Left ventricle myocardium inferior (tissue), 1 donor: ENCODE data around the gene CST3. TPM values are rescaled to one million over a fixed set of nuclear protein-coding genes. Genes with fewer than 3 reads are reported as not detected.
"Not testable (repeated sequence)": the region's sequence is repeated elsewhere in the genome, so short reads cannot be mapped to it uniquely, and the experiment has no call there.

Experiments used
- DNase-seq: peaks from one replicate; pipeline ENCODE4 v3.0.0-alpha.2; 2020
- H3K27ac ChIP-seq: fragments of 200-600 bp; replicated peaks from 2 replicates; pipeline ENCODE4 v1.8.0; 2021
- H3K27me3 ChIP-seq: fragments of 200-600 bp; 2 replicates; pipeline ENCODE4 v1.8.0; 2021; ENCODE audit warnings: low read depth
- H3K36me3 ChIP-seq: fragments of 200-600 bp; 2 replicates; pipeline ENCODE4 v1.8.0; 2021
- H3K4me1 ChIP-seq: fragments of 200-600 bp; 2 replicates; pipeline ENCODE4 v1.8.0; 2021
- H3K4me3 ChIP-seq: fragments of 200-600 bp; 2 replicates; pipeline ENCODE4 v1.8.0; 2021; ENCODE audit warnings: mild to moderate bottlenecking, moderate library complexity
- H3K9me3 ChIP-seq: fragments of 200-600 bp; replicated peaks from 2 replicates; pipeline ENCODE4 v1.8.0; 2021
- intact Hi-C: fragments of 100-400 bp; cut with micrococcal nuclease; formaldehyde crosslinking; loops from one replicate; pipeline ENCODE4 v1.11.0; 2022
- long read RNA-seq: library from polyadenylated mRNA; unstranded; transcript quantifications from one replicate; pipeline ENCODE4 v2.0.0, GENCODE V29; 2021
- total RNA-seq: library from RNA; stranded (reverse); fragmentation: NEBNext Ultra II Directional; extraction: Animal tissue kit (Norgen Biotek cat#: 25700); gene quantifications from one replicate; pipeline ENCODE4 v1.2.1, GENCODE V29; 2021
- TF ChIP-seq, protein P1 (sequence below): fragments of 200-600 bp; IDR thresholded peaks from 2 replicates; pipeline ENCODE4 v1.8.0; 2021; ENCODE audit warnings: antibody characterized with exemption, mild to moderate bottlenecking, borderline replicate concordance
- donor health status: DM: no; HTN: yes; CAD: no; lungs with severe emphysema.

CST3 gene, protein sequence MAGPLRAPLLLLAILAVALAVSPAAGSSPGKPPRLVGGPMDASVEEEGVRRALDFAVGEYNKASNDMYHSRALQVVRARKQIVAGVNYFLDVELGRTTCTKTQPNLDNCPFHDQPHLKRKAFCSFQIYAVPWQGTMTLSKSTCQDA
- 576 TPM for total RNA-seq
- long read RNA-seq, transcript CST3-201 (3 exons, 873 nt) = major isoform, 383 of 396 reads
- long read RNA-seq, partial matches to known transcripts = 3 of 396 reads
- long read RNA-seq, other reads (novel, unspliced or antisense) = 10 of 396 reads

DNA sequence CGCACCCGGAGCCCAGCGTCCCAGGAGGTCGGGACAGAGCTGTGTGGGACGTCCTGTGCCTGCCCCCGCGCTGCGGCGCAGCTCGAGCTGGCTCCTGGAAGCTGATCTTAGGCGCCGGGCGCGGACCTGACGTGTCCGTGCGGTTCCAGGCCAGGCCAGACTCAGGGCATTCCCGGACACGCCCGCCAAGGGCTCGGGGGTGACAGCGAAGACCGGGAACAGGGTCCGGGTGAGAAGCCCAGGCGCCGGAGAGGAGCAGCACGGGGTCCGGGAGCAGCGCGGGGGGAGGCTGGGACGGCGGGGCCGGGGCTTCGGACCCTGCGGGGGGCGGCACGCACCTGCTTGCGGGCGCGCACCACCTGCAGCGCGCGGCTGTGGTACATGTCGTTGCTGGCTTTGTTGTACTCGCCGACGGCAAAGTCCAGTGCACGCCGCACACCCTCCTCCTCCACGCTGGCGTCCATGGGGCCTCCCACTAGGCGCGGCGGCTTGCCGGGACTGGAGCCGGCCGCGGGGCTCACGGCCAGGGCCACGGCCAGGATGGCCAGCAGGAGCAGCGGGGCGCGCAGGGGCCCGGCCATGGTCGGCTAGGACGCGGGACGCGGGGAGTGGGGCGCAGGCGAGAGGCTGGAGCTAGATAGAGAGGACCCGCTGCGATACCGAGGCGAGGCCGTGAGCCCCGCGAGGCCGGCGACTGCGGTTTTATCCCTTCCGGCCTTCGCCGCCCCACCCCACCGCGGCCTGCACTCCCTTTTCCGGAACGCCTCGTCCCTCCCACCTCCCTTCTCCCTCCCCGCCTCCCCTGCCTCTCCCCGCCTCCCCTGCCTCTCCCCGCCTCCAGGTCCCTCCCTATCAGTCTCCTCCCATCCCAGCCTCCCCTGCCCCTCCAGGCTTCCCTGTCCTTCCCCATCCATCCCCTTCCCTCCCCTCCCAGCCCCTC is at the start of gene CST3:
CST3 (minus strand) TSS at position 674 of the 940 bp plus-strand sequence; CDS start at position 581, 93 bp downstream.
- peaks cover 62% of the 10 kb centered on the region for H3K4me1 ChIP-seq
- H3K9me3 ChIP-seq = no peaks in the 10 kb centered on the region
- intact Hi-C loops = no loop called here
- H3K27me3 ChIP-seq = no peaks in the 10 kb centered on the region
- H3K4me3 ChIP-seq = peak within 1 kb of the TSS; percentile 84
- peak; percentile 95 for DNase-seq
- TF ChIP-seq, protein P1, sequence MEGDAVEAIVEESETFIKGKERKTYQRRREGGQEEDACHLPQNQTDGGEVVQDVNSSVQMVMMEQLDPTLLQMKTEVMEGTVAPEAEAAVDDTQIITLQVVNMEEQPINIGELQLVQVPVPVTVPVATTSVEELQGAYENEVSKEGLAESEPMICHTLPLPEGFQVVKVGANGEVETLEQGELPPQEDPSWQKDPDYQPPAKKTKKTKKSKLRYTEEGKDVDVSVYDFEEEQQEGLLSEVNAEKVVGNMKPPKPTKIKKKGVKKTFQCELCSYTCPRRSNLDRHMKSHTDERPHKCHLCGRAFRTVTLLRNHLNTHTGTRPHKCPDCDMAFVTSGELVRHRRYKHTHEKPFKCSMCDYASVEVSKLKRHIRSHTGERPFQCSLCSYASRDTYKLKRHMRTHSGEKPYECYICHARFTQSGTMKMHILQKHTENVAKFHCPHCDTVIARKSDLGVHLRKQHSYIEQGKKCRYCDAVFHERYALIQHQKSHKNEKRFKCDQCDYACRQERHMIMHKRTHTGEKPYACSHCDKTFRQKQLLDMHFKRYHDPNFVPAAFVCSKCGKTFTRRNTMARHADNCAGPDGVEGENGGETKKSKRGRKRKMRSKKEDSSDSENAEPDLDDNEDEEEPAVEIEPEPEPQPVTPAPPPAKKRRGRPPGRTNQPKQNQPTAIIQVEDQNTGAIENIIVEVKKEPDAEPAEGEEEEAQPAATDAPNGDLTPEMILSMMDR = peak; percentile 14
- peak within 1 kb of the TSS; percentile 98 for H3K27ac ChIP-seq
- peaks cover 25% of the 10 kb centered on the region for H3K36me3 ChIP-seq

DNA sequence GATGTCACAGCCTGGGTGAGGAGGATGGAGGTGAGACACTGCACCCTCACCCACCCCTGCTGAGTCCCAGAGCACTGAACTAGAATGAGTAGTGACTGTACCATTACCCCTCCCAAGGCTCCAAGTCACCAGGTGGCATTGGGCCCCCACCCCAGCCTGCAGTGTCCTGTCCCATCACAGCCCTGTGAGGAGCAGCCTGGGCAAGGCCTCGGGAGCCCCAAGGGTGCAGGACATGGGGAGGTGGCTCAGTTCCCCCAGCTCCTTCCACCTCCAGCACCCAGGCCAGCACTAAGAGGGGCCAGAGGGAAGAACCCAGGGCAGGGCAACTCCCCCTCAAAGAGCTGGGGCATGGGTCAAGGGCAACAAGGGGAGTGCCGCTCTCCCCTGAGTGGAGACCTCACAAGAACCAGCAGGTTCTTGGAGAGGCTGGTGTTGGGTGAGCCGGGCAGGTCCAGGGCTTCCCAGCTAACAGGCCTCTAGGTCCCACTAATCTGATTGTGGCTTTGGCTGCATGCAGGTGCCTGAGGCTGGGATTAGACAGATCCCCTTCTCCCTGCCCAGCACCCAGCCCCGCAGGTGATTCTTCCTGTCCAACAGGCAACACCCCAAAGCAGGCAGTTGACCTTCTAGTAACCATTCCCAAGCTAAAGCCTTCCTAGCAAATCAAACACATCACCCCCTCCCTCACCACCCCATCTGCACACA is 48.4 kb upstream of the CST3 start:
- Histone ChIP-seq H3K9me3 (no peaks in the 10 kb centered on the region), H3K4me3 (no peak overlapping the region), H3K27me3 (no peaks in the 10 kb centered on the region), H3K4me1 (no peaks in the 10 kb centered on the region), H3K27ac (no peak overlapping the region), H3K36me3 (no peaks in the 10 kb centered on the region)
- TF ChIP-seq, protein P1 = no peak
- intact Hi-C loops = no loop called here
- no peak for DNase-seq

DNA sequence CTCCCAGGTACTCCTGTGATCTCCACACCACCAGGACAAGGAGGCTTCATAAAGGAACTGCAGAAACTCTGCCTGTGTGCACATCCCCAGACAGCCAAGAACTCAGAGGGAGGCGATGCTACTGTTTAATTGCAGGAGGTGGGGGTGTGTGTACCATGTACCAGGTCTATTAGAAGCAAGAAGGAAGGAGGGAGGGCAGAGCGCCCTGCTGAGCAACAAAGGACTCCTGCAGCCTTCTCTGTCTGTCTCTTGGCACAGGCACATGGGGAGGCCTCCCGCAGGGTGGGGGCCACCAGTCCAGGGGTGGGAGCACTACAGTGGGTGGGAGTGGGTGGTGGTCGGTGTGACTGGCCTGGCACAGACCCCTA is 47.8 kb upstream of the CST3 start:
- intact Hi-C loops, H3K9me3 ChIP-seq, H3K36me3 ChIP-seq, H3K27me3 ChIP-seq, H3K27ac ChIP-seq, H3K4me1 ChIP-seq, H3K4me3 ChIP-seq, DNase-seq: not testable (repeated sequence)

DNA sequence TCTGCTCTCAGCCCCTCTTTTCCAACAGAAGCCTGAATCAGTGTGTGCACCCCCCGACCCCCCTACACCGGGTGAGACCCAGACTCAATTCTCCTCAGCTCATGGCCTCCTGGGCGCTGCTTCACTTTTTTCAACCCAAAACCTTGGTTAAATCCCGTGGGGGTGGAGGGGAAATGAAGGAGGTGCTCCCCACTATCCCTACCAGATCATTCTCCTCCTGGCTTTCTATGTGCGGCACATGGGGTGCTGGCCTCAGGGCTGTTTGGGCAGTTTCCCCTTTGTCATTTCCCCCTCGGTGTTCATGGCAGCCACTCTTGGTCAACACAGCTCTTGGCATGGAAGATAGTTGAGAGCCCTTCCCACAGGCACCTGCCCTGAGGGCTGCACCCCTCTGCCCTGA is 46.5 kb upstream of the CST3 start:
- no peak for DNase-seq
- Histone ChIP-seq H3K36me3 (no peaks in the 10 kb centered on the region), H3K4me1 (no peaks in the 10 kb centered on the region), H3K27ac (no peak overlapping the region), H3K27me3 (no peaks in the 10 kb centered on the region), H3K4me3 (no peak overlapping the region), H3K9me3 (no peaks in the 10 kb centered on the region)
- intact Hi-C loops = no loop called here
- TF ChIP-seq, protein P1 = no peak

DNA sequence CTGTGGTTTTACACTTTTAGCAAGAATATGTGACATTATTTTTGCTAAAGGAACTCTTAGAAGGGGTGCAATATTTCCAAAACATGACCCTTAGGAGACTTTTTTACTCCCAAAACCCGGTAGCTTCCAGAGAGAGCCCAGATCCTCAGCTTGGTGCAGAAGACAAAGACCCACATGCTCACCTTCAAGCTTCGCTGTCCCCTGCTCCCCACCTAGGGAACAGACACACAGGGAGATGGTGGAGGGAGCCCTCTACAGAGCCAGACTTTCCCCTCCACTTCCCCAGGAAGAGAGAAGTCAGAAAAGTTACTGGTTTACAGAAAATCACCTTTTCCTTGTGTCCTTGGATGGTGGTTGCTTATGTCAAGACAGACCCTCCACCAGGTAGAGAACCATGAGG is 46.1 kb upstream of the CST3 start:
- H3K4me1 ChIP-seq = no peaks in the 10 kb centered on the region
- H3K36me3 ChIP-seq = no peaks in the 10 kb centered on the region
- H3K27ac ChIP-seq = no peak overlapping the region
- H3K9me3 ChIP-seq = no peaks in the 10 kb centered on the region
- no peak overlapping the region for H3K4me3 ChIP-seq
- TF ChIP-seq, protein P1 = no peak
- DNase-seq = no peak
- no peaks in the 10 kb centered on the region for H3K27me3 ChIP-seq
- intact Hi-C loops = no loop called here
